Measurements from ENCODE around the gene ADORA3. TPM values are rescaled to one million over a fixed set of nuclear protein-coding genes. Genes with fewer than 3 reads are reported as not detected.

Gene ADORA3
- total and polyA plus RNA-seq, 2 experiments from 2014 or later = not detected

DNA sequence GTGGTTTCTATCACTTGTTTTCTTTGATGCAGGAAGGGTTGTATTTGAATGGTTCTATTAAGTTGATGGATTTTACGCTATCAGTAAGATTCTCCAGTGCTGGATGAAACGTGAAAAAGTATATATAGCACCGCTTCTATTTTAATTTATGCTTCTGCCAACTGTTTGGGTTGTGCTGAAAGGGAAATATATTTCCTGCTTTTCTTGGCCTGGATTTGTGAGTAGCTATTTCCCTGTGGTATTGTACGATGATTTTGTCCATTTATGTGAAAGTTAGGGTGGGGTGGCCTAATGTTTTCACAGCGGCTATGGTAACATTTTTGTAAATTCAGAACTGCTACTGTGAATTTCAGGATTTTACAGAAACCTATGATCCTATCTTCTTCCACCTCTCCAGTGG lies 29.3 kb downstream of the ADORA3 start:
- peak in 1 of 2 donors; percentile 13 for DNase-seq (ENCODE audit: low read depth in 1 of 2, low spot score in 1 of 2)
- no peak overlapping the region for H3K27ac ChIP-seq
- TF ChIP-seq CTCF (IDR thresholded peaks at IDR 0.05; ENCODE audit: low read depth, low read length) = no peak
- peaks cover 9% of the 10 kb centered on the region for H3K36me3 ChIP-seq
- no peak overlapping the region for H3K4me3 ChIP-seq
- H3K4me1 ChIP-seq (ENCODE audit: low read depth) = peaks cover 8% of the 10 kb centered on the region
- no peaks in the 10 kb centered on the region for H3K9me3 ChIP-seq (ENCODE audit: low read depth)
- H3K27me3 ChIP-seq = no peaks in the 10 kb centered on the region

GRCh38 chr1:111471538-111471937 lies 31.9 kb downstream of the ADORA3 start:
- Histone ChIP-seq H3K4me1 (ENCODE audit: low read depth) (peaks cover 8% of the 10 kb centered on the region), H3K4me3 (no peak overlapping the region), H3K9me3 (ENCODE audit: low read depth) (no peaks in the 10 kb centered on the region), H3K36me3 (peaks cover 16% of the 10 kb centered on the region), H3K27ac (no peak overlapping the region), H3K27me3 (no peaks in the 10 kb centered on the region)
- TF ChIP-seq CTCF (IDR thresholded peaks at IDR 0.05; ENCODE audit: low read depth, low read length) = no peak
- DNase-seq (ENCODE audit: low read depth in 1 of 2, low spot score in 1 of 2) = no peak

DNA sequence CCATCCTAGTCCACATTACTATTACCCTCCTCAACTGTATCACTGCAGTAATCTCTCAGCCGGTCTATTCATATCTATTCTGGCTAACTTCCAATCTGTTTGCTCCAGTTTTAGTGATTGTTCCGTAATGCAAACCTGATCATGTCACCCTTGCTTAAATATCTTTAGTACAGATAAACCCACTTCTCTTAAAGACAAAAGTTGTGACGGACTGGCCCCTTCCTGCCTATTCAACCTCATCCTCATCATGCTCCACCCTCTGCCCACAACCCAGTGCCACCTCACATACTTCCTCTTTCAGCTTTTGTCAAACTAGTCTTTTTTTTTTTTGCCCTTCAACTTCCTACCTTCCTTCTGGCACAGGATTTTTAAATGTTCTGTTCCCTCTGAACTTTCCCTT lies 32.4 kb downstream of the ADORA3 start:
- no peak overlapping the region for H3K4me3 ChIP-seq
- no peak for DNase-seq (ENCODE audit: low read depth in 1 of 2, low spot score in 1 of 2)
- H3K36me3 ChIP-seq = peaks cover 16% of the 10 kb centered on the region
- H3K4me1 ChIP-seq (ENCODE audit: low read depth) = peaks cover 4% of the 10 kb centered on the region
- TF ChIP-seq CTCF (IDR thresholded peaks at IDR 0.05; ENCODE audit: low read depth, low read length) = no peak
- no peaks in the 10 kb centered on the region for H3K9me3 ChIP-seq (ENCODE audit: low read depth)
- no peak overlapping the region for H3K27ac ChIP-seq
- H3K27me3 ChIP-seq = no peaks in the 10 kb centered on the region

- no peak for TF ChIP-seq CTCF (IDR thresholded peaks at IDR 0.05; ENCODE audit: low read depth, low read length)
- no peak overlapping the region for H3K4me3 ChIP-seq
- no peaks in the 10 kb centered on the region for H3K9me3 ChIP-seq (ENCODE audit: low read depth)
- no peak overlapping the region for H3K27ac ChIP-seq
- no peaks in the 10 kb centered on the region for H3K4me1 ChIP-seq (ENCODE audit: low read depth)
- no peak for DNase-seq (ENCODE audit: low read depth in 1 of 2, low spot score in 1 of 2)
- no peaks in the 10 kb centered on the region for H3K27me3 ChIP-seq
- peaks cover 16% of the 10 kb centered on the region for H3K36me3 ChIP-seq
Observed at GRCh38 chr1:111470596-111470995, 32.8 kb downstream of the ADORA3 start.

DNA sequence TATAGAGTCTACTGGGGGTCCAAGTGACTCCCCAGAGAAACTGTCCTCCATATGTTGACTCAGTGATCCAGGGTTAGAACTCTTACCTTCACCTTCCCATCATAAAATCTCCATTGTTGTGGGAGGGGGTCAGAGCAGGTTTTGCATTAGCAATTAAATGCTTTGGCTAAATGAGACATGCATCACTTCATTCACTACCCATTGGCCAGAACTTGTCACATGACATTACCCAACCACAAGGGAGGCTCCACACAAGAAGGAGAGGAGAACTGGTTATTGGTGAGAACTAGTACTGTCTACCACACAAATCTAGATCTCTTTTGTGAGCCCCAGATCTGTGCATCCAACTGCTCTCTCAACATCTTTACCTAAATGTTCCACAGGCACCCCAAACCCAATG lies 33.9 kb downstream of the ADORA3 start:
- peaks cover 16% of the 10 kb centered on the region for H3K36me3 ChIP-seq
- H3K9me3 ChIP-seq (ENCODE audit: low read depth) = no peaks in the 10 kb centered on the region
- no peak for DNase-seq (ENCODE audit: low read depth in 1 of 2, low spot score in 1 of 2)
- no peak overlapping the region for H3K27ac ChIP-seq
- no peak for TF ChIP-seq CTCF (IDR thresholded peaks at IDR 0.05; ENCODE audit: low read depth, low read length)
- no peaks in the 10 kb centered on the region for H3K27me3 ChIP-seq
- H3K4me3 ChIP-seq = no peak overlapping the region
- no peaks in the 10 kb centered on the region for H3K4me1 ChIP-seq (ENCODE audit: low read depth)

GRCh38 chr1:111468717-111469100 lies 34.7 kb downstream of the ADORA3 start:
- H3K9me3 ChIP-seq (ENCODE audit: low read depth) = no peaks in the 10 kb centered on the region
- peaks cover 16% of the 10 kb centered on the region for H3K36me3 ChIP-seq
- no peaks in the 10 kb centered on the region for H3K4me1 ChIP-seq (ENCODE audit: low read depth)
- TF ChIP-seq CTCF (IDR thresholded peaks at IDR 0.05; ENCODE audit: low read depth, low read length) = no peak
- H3K27ac ChIP-seq = no peak overlapping the region
- DNase-seq (ENCODE audit: low read depth in 1 of 2, low spot score in 1 of 2) = no peak
- no peaks in the 10 kb centered on the region for H3K27me3 ChIP-seq
- H3K4me3 ChIP-seq = no peak overlapping the region
